MM.1S (cell line): ENCODE measurements around the gene TMEM179.

Experiments
- DNase-seq: peaks from one replicate; pipeline ENCODE4 v3.0.0-alpha.2; 2015
- H2AFZ ChIP-seq: fragments of 300-600 bp; sonication (generic); 2 replicates; pipeline ENCODE4 v1.6.0; 2016; ENCODE audit warnings: antibody characterized with exemption, low read length
- H3F3A ChIP-seq: fragments of 300-600 bp; sonication (generic); 2 replicates; pipeline ENCODE4 v1.6.1; 2016; ENCODE audit warnings: mild to moderate bottlenecking, antibody characterized with exemption, low read length, moderate library complexity, mixed read lengths; ENCODE audit not compliant: insufficient read depth
- H3K27ac ChIP-seq: fragments of 300-600 bp; sonication (generic); 2 replicates; pipeline ENCODE4 v1.5.1; 2016; ENCODE audit warnings: mild to moderate bottlenecking, low read length
- H3K27me3 ChIP-seq: fragments of 300-600 bp; sonication (generic); replicated peaks from 2 replicates; pipeline ENCODE4 v1.6.0; 2016; ENCODE audit warnings: low read length; ENCODE audit not compliant: insufficient read depth
- H3K36me3 ChIP-seq: fragments of 300-600 bp; sonication (generic); replicated peaks from 2 replicates; pipeline ENCODE4 v1.6.1; 2016; ENCODE audit warnings: mild to moderate bottlenecking, low read length, mixed read lengths; ENCODE audit not compliant: insufficient read depth
- H3K4me1 ChIP-seq: fragments of 300-600 bp; sonication (generic); 2 replicates; pipeline ENCODE4 v1.6.1; 2016; ENCODE audit warnings: low read length, mixed read lengths
- H3K4me2 ChIP-seq: fragments of 300-600 bp; sonication (generic); 2 replicates; pipeline ENCODE4 v1.6.0; 2016; ENCODE audit warnings: low read depth, low read length
- H3K4me3 ChIP-seq: fragments of 300-600 bp; sonication (generic); 2 replicates; pipeline ENCODE4 v1.5.1; 2016; ENCODE audit warnings: low read length, mixed read lengths
- H3K79me2 ChIP-seq: fragments of 300-600 bp; sonication (generic); 2 replicates; pipeline ENCODE4 v1.6.1; 2016; ENCODE audit warnings: mixed run types, low read length, mixed read lengths
- H3K9ac ChIP-seq: fragments of 300-600 bp; sonication (generic); 2 replicates; pipeline ENCODE4 v1.6.1; 2016; ENCODE audit warnings: low read length, mixed read lengths
- H3K9me2 ChIP-seq: fragments of 300-600 bp; sonication (generic); replicated peaks from 2 replicates; pipeline ENCODE4 v1.6.1; 2016; ENCODE audit warnings: mild to moderate bottlenecking, low read length, mixed read lengths; ENCODE audit not compliant: insufficient read depth
- H3K9me3 ChIP-seq: fragments of 300-600 bp; sonication (generic); replicated peaks from 2 replicates; pipeline ENCODE4 v1.6.1; 2016; ENCODE audit warnings: mild to moderate bottlenecking, low read length, mixed read lengths; ENCODE audit not compliant: insufficient read depth
- H4K20me1 ChIP-seq: fragments of 300-600 bp; sonication (generic); 2 replicates; pipeline ENCODE4 v1.6.1; 2016; ENCODE audit warnings: mild to moderate bottlenecking, low read length, moderate library complexity, mixed read lengths; ENCODE audit not compliant: insufficient read depth
- CTCF ChIP-seq: fragments of 300-600 bp; sonication (generic); IDR thresholded peaks from 2 replicates; pipeline ENCODE4 v1.5.1; 2016; ENCODE audit warnings: antibody characterized with exemption, low read length, mixed read lengths
- EZH2 ChIP-seq: fragments of 300-600 bp; sonication (generic); optimal IDR thresholded peaks from 2 replicates; pipeline ENCODE3; 2017; ENCODE audit warnings: low read depth, mild to moderate bottlenecking, antibody characterized with exemption, low read length, mixed read lengths
- EZH2phosphoT487 ChIP-seq: fragments of 300-600 bp; sonication (generic); IDR thresholded peaks from 2 replicates; pipeline ENCODE4 v1.6.1; 2018; ENCODE audit warnings: antibody characterized with exemption, low read length

Gene TMEM179

GRCh38 chr14:104549536-104550339, 54.8 kb downstream of the TMEM179 start:
- H3K4me2 ChIP-seq: no peak overlapping the region
- H3F3A ChIP-seq: no peaks in the 10 kb centered on the region
- no peaks in the 10 kb centered on the region for H3K9me3 ChIP-seq
- H3K27ac ChIP-seq: no peak overlapping the region
- H4K20me1 ChIP-seq: no peaks in the 10 kb centered on the region
- no peaks in the 10 kb centered on the region for H3K4me1 ChIP-seq
- peaks cover 28% of the 10 kb centered on the region; the same call in 1 of the 2 replicates for H3K27me3 ChIP-seq
- H3K9ac ChIP-seq: no peak overlapping the region
- no peaks in the 10 kb centered on the region for H3K9me2 ChIP-seq
- no peak for DNase-seq
- no peak for TF ChIP-seq CTCF
- no peak for TF ChIP-seq EZH2
- no peak for TF ChIP-seq EZH2phosphoT487
- no peak overlapping the region for H2AFZ ChIP-seq
- no peaks in the 10 kb centered on the region for H3K79me2 ChIP-seq
- H3K36me3 ChIP-seq: no peaks in the 10 kb centered on the region
- H3K4me3 ChIP-seq: no peak overlapping the region

- H2AFZ ChIP-seq: no peak overlapping the region
- no peak for DNase-seq
- peaks cover 33% of the 10 kb centered on the region; the same call in 1 of the 2 replicates for H3K27me3 ChIP-seq
- no peaks in the 10 kb centered on the region for H3K9me3 ChIP-seq
- H3K4me3 ChIP-seq: no peak overlapping the region
- TF ChIP-seq CTCF: no peak
- no peak for TF ChIP-seq EZH2phosphoT487
- TF ChIP-seq EZH2: no peak
- H3K4me2 ChIP-seq: no peak overlapping the region
- H3K9ac ChIP-seq: no peak overlapping the region
- no peak overlapping the region for H3K27ac ChIP-seq
- no peaks in the 10 kb centered on the region for H3K36me3 ChIP-seq
- no peaks in the 10 kb centered on the region for H4K20me1 ChIP-seq
- no peaks in the 10 kb centered on the region for H3K4me1 ChIP-seq
- H3F3A ChIP-seq: no peaks in the 10 kb centered on the region
- H3K9me2 ChIP-seq: no peaks in the 10 kb centered on the region
- H3K79me2 ChIP-seq: no peaks in the 10 kb centered on the region
These were observed 55.6 kb downstream of the TMEM179 start for GRCh38 chr14:104548802-104549535.

GRCh38 chr14:104547998-104548700, 56.4 kb downstream of the TMEM179 start:
- Histone ChIP-seq H3K27me3 (peaks cover 40% of the 10 kb centered on the region; the same call in 1 of the 2 replicates), H3K4me3 (no peak overlapping the region), H3K9me2 (no peaks in the 10 kb centered on the region), H4K20me1 (no peaks in the 10 kb centered on the region), H3K27ac (no peak overlapping the region), H3K9ac (no peak overlapping the region), H2AFZ (no peak overlapping the region), H3K9me3 (no peaks in the 10 kb centered on the region), H3K36me3 (no peaks in the 10 kb centered on the region), H3K4me1 (no peaks in the 10 kb centered on the region), H3K4me2 (no peak overlapping the region), H3K79me2 (no peaks in the 10 kb centered on the region), H3F3A (no peaks in the 10 kb centered on the region)
- no peak for DNase-seq
- TF ChIP-seq EZH2phosphoT487 (no peak), EZH2 (no peak), CTCF (no peak)
